ENCODE results near the gene KRTAP5-10. TPM values are rescaled to one million over a fixed set of nuclear protein-coding genes. Genes with fewer than 3 reads are reported as not detected.
"Not testable (repeated sequence)": the region's sequence is repeated elsewhere in the genome, so short reads cannot be mapped to it uniquely, and the experiment has no call there.

The KRTAP5-10 gene
- total and polyA plus RNA-seq, 9 of the 15 experiments (the other 6 are each of a cell fraction or from before 2014, with no cell fraction given), result not detected

DNA sequence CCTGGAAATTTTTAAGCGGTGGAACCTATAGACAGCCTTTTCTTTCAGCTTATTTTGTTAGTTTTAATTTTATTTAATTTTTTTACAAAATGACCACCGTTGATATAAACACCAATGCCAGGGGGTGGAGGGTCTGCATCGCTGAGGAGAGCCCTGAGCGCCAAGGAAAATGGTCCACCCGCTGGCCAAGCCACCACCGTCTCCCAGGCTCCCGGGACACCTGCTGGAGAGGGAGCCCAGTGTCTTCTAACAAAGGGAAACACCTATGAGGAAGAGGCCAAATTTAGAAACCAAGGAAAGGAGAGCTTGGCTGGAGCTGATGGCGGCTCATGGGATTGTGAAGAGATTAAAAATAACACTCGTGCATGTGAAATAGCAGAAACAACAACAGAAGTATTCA, 27.8 kb upstream of the KRTAP5-10 start (continued):
- TF ChIP-seq, protein P1, sequence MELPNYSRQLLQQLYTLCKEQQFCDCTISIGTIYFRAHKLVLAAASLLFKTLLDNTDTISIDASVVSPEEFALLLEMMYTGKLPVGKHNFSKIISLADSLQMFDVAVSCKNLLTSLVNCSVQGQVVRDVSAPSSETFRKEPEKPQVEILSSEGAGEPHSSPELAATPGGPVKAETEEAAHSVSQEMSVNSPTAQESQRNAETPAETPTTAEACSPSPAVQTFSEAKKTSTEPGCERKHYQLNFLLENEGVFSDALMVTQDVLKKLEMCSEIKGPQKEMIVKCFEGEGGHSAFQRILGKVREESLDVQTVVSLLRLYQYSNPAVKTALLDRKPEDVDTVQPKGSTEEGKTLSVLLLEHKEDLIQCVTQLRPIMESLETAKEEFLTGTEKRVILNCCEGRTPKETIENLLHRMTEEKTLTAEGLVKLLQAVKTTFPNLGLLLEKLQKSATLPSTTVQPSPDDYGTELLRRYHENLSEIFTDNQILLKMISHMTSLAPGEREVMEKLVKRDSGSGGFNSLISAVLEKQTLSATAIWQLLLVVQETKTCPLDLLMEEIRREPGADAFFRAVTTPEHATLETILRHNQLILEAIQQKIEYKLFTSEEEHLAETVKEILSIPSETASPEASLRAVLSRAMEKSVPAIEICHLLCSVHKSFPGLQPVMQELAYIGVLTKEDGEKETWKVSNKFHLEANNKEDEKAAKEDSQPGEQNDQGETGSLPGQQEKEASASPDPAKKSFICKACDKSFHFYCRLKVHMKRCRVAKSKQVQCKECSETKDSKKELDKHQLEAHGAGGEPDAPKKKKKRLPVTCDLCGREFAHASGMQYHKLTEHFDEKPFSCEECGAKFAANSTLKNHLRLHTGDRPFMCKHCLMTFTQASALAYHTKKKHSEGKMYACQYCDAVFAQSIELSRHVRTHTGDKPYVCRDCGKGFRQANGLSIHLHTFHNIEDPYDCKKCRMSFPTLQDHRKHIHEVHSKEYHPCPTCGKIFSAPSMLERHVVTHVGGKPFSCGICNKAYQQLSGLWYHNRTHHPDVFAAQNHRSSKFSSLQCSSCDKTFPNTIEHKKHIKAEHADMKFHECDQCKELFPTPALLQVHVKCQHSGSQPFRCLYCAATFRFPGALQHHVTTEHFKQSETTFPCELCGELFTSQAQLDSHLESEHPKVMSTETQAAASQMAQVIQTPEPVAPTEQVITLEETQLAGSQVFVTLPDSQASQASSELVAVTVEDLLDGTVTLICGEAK (IDR thresholded peaks at IDR 0.05), result no peak
- TF ChIP-seq, protein P1 (CRISPR knock-in tag; IDR thresholded peaks at IDR 0.05), result no peak

DNA sequence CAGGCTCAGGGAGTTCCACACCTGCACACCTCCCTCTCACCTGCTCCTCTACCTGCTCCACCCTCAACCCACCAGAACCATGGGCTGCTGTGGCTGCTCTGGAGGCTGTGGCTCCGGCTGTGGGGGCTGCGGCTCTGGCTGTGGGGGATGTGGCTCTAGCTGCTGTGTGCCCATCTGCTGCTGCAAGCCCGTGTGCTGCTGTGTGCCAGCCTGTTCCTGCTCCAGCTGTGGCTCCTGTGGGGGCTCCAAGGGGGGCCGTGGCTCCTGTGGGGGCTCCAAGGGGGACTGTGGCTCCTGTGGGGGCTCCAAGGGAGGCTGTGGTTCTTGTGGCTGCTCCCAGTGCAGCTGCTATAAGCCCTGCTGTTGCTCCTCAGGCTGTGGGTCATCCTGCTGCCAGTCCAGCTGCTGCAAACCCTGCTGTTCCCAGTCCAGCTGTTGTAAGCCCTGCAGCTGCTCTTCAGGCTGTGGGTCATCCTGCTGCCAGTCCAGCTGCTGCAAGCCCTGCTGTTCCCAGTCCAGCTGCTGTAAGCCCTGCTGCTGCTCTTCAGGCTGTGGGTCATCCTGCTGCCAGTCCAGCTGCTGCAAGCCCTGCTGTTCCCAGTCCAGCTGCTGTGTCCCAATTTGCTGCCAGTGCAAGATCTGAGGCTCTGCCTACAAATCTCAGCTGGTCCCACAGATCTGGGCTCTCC, 27.2 kb upstream of the KRTAP5-10 start, which contains the start of gene KRTAP5-8:
KRTAP5-8 (plus strand) TSS at position 49 of the 689 bp plus-strand sequence; CDS start at position 80, 31 bp downstream.
- H3K4me2 ChIP-seq (ENCODE audit: insufficient read depth, low read length); H3K9ac ChIP-seq (ENCODE audit: insufficient read depth in 1 of 2, low read depth in 2 of 2, low read length in 2 of 2); H3K9me3 ChIP-seq (replicated peaks; ENCODE audit: control insufficient read depth, insufficient read depth, low read depth, low read length); DNase-seq (ENCODE audit: extremely low read depth in 1 of 4, low spot score in 3 of 4); H3K36me3 ChIP-seq (ENCODE audit: control insufficient read depth, insufficient read depth, low read length); H3K4me3 ChIP-seq; BruUV-seq (replicated peaks); H4K20me1 ChIP-seq (replicated peaks; ENCODE audit: control insufficient read depth, insufficient read depth, low read length); CTCF ChIA-PET (ENCODE audit: low intra/inter-chr PET ratio); H3K4me1 ChIP-seq (replicated peaks in 1 of 2; ENCODE audit: control insufficient read depth in 2 of 2, insufficient read depth in 2 of 2, low read length in 2 of 2); H3K79me2 ChIP-seq (ENCODE audit: control insufficient read depth, insufficient read depth, low read length); H3K27ac ChIP-seq (ENCODE audit: extremely low read depth, low read depth, low read length); H2AFZ ChIP-seq (ENCODE audit: low read depth, low read length); FAIRE-seq; ATAC-seq; H3K9me1 ChIP-seq (ENCODE audit: control insufficient read depth, insufficient read depth, low read length); in situ Hi-C loops (cut with MboI): not testable (repeated sequence)
- intact Hi-C loops (cut with micrococcal nuclease), result loop anchor here (10.0 kb wide), 1 partner anchor 93 kb away; the partner anchor contains the start of gene DHCR7
- POLR2A ChIA-PET, result interaction anchor here (1.5 kb wide), 1 partner anchor 11 kb away, joined by 5 read pairs; no protein-coding TSS in a partner anchor
- H3K27me3 ChIP-seq (ENCODE audit: control insufficient read depth in 2 of 2, insufficient read depth in 2 of 2, low read length in 2 of 2), result peaks cover 28 to 46% of the 10 kb centered on the region in 2 experiments; a peak in 3 of 5 replicates
- 8% methylated on average over 4 of the region's 4 CpGs for WGBS (ENCODE audit: insufficient coverage, low coverage, missing lambda C conversion rate)
